Measurements from ENCODE around the gene ACSS1. TPM values are rescaled to one million over a fixed set of nuclear protein-coding genes. Genes with fewer than 3 reads are reported as not detected.

Gene ACSS1
- total RNA-seq, 1 experiment from 2014 or later: 0.61 TPM

DNA sequence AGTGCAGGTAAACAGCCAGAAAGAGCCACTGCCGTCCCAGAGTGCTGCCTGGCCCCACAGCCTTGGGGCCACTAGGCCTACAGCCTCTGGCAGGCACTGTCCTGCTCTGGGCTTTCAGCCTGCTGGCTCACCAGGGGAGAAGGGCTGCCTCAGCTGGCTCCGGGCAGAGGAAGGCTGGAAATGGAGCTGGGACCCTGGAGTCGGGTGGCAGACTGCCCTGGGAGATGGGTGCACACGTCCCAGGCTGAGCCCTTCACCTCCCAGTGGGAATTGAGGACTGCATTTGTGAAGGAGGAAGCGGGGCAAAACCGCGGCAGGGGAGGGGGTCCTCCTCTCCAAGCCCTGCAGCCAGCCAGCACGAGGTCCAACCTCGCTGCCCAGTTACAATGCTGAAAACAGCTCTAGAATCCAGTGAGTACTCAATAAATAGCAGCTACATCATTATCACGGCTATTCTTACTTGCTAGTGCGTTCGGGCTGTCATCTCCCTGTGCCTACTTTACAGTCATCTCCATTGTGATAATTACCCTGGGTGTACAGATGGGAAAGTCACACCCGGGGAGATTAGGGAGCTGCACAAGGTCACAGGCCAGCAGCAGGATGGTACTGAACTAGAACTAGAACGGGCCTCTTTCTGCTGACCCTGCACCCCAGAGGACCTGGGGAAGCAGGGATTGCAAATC is 13.1 kb downstream of the ACSS1 start:
- H4K8ac ChIP-seq (replicated peaks; ENCODE audit: insufficient read length, low read depth, low read length): no peak overlapping the region
- H3K36me3 Mint-ChIP-seq (ENCODE audit: insufficient read depth in 1 of 3, low read depth in 3 of 3): no peaks in the 10 kb centered on the region
- H2BK20ac ChIP-seq (ENCODE audit: low read depth, low read length, poor library complexity, severe bottlenecking): no peak overlapping the region
- TF ChIP-seq, protein P1, sequence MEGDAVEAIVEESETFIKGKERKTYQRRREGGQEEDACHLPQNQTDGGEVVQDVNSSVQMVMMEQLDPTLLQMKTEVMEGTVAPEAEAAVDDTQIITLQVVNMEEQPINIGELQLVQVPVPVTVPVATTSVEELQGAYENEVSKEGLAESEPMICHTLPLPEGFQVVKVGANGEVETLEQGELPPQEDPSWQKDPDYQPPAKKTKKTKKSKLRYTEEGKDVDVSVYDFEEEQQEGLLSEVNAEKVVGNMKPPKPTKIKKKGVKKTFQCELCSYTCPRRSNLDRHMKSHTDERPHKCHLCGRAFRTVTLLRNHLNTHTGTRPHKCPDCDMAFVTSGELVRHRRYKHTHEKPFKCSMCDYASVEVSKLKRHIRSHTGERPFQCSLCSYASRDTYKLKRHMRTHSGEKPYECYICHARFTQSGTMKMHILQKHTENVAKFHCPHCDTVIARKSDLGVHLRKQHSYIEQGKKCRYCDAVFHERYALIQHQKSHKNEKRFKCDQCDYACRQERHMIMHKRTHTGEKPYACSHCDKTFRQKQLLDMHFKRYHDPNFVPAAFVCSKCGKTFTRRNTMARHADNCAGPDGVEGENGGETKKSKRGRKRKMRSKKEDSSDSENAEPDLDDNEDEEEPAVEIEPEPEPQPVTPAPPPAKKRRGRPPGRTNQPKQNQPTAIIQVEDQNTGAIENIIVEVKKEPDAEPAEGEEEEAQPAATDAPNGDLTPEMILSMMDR (conservative IDR thresholded peaks at IDR 0.05): no peak
- H3K14ac ChIP-seq (ENCODE audit: insufficient read depth, low read length): no peak overlapping the region
- no peaks in the 10 kb centered on the region for H3K9me3 Mint-ChIP-seq
- H3K18ac ChIP-seq (ENCODE audit: insufficient read length, low read depth, low read length): no peak overlapping the region
- H4K91ac ChIP-seq (ENCODE audit: insufficient read length, low read depth, low read length): no peak overlapping the region
- no peak overlapping the region for H2BK5ac ChIP-seq (ENCODE audit: insufficient read length, low read length)
- no peak overlapping the region for H3K9ac ChIP-seq (ENCODE audit: extremely low read depth, insufficient read length, low read length)
- no peak overlapping the region for H3K27ac Mint-ChIP-seq
- no peak overlapping the region for H2BK15ac ChIP-seq (ENCODE audit: low read depth, low read length)
- H3K4me2 ChIP-seq (ENCODE audit: insufficient read depth, insufficient read length, low read length): no peak overlapping the region
- no peak overlapping the region for H3K23ac ChIP-seq (ENCODE audit: insufficient read length, low read depth, low read length)
- peaks cover 8% of the 10 kb centered on the region for H3K27me3 Mint-ChIP-seq (ENCODE audit: low read depth)
- H3K27ac ChIP-seq (ENCODE audit: insufficient read length, low read depth, low read length): no peak overlapping the region
- no peak overlapping the region for H4K5ac ChIP-seq (ENCODE audit: insufficient read length, low read depth, low read length)
- no peak overlapping the region for H2BK12ac ChIP-seq (ENCODE audit: insufficient read length, low read depth, low read length)
- peaks cover 2% of the 10 kb centered on the region in 2 experiments; a peak in 1 of 4 replicates for H3K4me1 Mint-ChIP-seq
- H2AFZ ChIP-seq (ENCODE audit: low read length): no peak overlapping the region
- H3K4ac ChIP-seq (ENCODE audit: low read depth, low read length): no peak overlapping the region
- no peaks in the 10 kb centered on the region for H4K20me1 ChIP-seq (ENCODE audit: control insufficient read depth, insufficient read depth, insufficient read length)
- H3K4me1 ChIP-seq (ENCODE audit: insufficient read depth, low read length): no peaks in the 10 kb centered on the region; the same call in 1 of the 2 replicates
- H3K23me2 ChIP-seq (ENCODE audit: insufficient read length, low read depth, low read length, poor library complexity, severe bottlenecking): no peaks in the 10 kb centered on the region
- WGBS (ENCODE audit: extremely low coverage, insufficient read length, low lambda C conversion rate): no CpG with 5 or more reads among the region's 14 CpGs
- H3T11ph ChIP-seq (ENCODE audit: low read length): no peak overlapping the region
- H3K4me3 Mint-ChIP-seq: no peak overlapping the region
- H3K79me1 ChIP-seq (ENCODE audit: insufficient read depth, low read depth, low read length, poor library complexity, severe bottlenecking): no peaks in the 10 kb centered on the region
- H3K9me3 ChIP-seq (ENCODE audit: control insufficient read depth, low read depth, low read length): no peaks in the 10 kb centered on the region
- H3K27me3 ChIP-seq (ENCODE audit: insufficient read depth, low read length): no peaks in the 10 kb centered on the region; the same call in 1 of the 2 replicates
- no peaks in the 10 kb centered on the region for H3K79me2 ChIP-seq (ENCODE audit: insufficient read depth, low read length)
- no peak overlapping the region for H2BK120ac ChIP-seq (ENCODE audit: low read depth, low read length, poor library complexity, severe bottlenecking)
- H2AK5ac ChIP-seq (ENCODE audit: insufficient read length, low read length): no peak overlapping the region
- no peak overlapping the region for H3K56ac ChIP-seq (ENCODE audit: insufficient read length, low read depth, low read length)
- no peak for DNase-seq

All from H9 (cell line).